GM18907 (cell line): ENCODE results near the gene ITFG1.
"Not testable (repeated sequence)": the region's sequence is repeated elsewhere in the genome, so short reads cannot be mapped to it uniquely, and the experiment has no call there.

Experiments
- ATAC-seq: cut with Tn5 transposase; IDR thresholded peaks from one replicate; pipeline ENCODE4 v1.9.1; 2021; ENCODE audit warnings: mild to moderate bottlenecking, moderate library complexity; ENCODE audit not compliant: unreplicated experiment

Gene ITFG1

GRCh38 chr16:47424846-47425245, 36.0 kb downstream of the ITFG1 start:
- ATAC-seq = no peak

GRCh38 chr16:47416869-47417268, 44.0 kb downstream of the ITFG1 start:
- ATAC-seq = no peak

GRCh38 chr16:47413041-47413440, 47.8 kb downstream of the ITFG1 start:
- ATAC-seq = no peak

- no peak for ATAC-seq
These were observed 52.4 kb downstream of the ITFG1 start for GRCh38 chr16:47408491-47408890.

GRCh38 chr16:47395733-47396498, 64.9 kb downstream of the ITFG1 start:
- ATAC-seq = no peak

- peak; percentile 90 for ATAC-seq
These were observed 68.8 kb downstream of the ITFG1 start for GRCh38 chr16:47392081-47392480.

- no peak for ATAC-seq
These were observed 72.2 kb downstream of the ITFG1 start for GRCh38 chr16:47388705-47389104.

- ATAC-seq = no peak
These were observed 73.7 kb downstream of the ITFG1 start for GRCh38 chr16:47387026-47387734.

- ATAC-seq = no peak
These were observed 74.6 kb downstream of the ITFG1 start for GRCh38 chr16:47386201-47386718.

- no peak for ATAC-seq
These were observed 78.5 kb downstream of the ITFG1 start for GRCh38 chr16:47382362-47382761.

GRCh38 chr16:47377154-47377553, 83.7 kb downstream of the ITFG1 start:
- no peak for ATAC-seq

- no peak for ATAC-seq
These were observed 85.4 kb downstream of the ITFG1 start for GRCh38 chr16:47375423-47375822.

GRCh38 chr16:47374629-47375028, 86.2 kb downstream of the ITFG1 start:
- ATAC-seq = no peak

- no peak for ATAC-seq
These were observed 89.4 kb downstream of the ITFG1 start for GRCh38 chr16:47371271-47372014.

- no peak for ATAC-seq
These were observed 90.3 kb downstream of the ITFG1 start for GRCh38 chr16:47370536-47370935.

- no peak for ATAC-seq
These were observed 94.6 kb downstream of the ITFG1 start for GRCh38 chr16:47366228-47366627.

GRCh38 chr16:47363761-47364160, 97.1 kb downstream of the ITFG1 start:
- no peak for ATAC-seq

- no peak for ATAC-seq
These were observed 101.4 kb downstream of the ITFG1 start for GRCh38 chr16:47359478-47359877.

GRCh38 chr16:47358816-47359215, 102.0 kb downstream of the ITFG1 start:
- no peak for ATAC-seq

- ATAC-seq = not testable (repeated sequence)
These were observed 111.8 kb downstream of the ITFG1 start for GRCh38 chr16:47349029-47349428.

GRCh38 chr16:47347021-47347696, 113.7 kb downstream of the ITFG1 start:
- not testable (repeated sequence) for ATAC-seq
